Measurements from ENCODE around the gene D2HGDH.

GRCh38 chr2:241695651-241696050 lies 38.8 kb upstream of the D2HGDH start:
- TF ChIP-seq CTCF (IDR thresholded peaks at IDR 0.05 in 4 of 5, conservative IDR thresholded peaks at IDR 0.05 in 1 of 5) = no peak
- TF ChIP-seq POLR2A (IDR thresholded peaks at IDR 0.05) = no peak
